Fibroblast of the conjunctiva (primary cell): Measurements from ENCODE around the gene ZNF750.
A peak's percentile ranks its signal among the peaks of the same experiment; 100 is the strongest.

Experiments used
- DNase-seq: peaks from one replicate; pipeline ENCODE4 v3.0.0-alpha.2; 2010; ENCODE audit warnings: low read depth

Gene ZNF750

GRCh38 chr17:82872591-82873520 lies 33.0 kb upstream of the ZNF750 start:
- no peak for DNase-seq

- no peak for DNase-seq
Measured at GRCh38 chr17:82871776-82872561, 32.1 kb upstream of the ZNF750 start.

- no peak for DNase-seq
Measured at GRCh38 chr17:82871056-82871775, 31.4 kb upstream of the ZNF750 start.

GRCh38 chr17:82870541-82870940 lies 30.7 kb upstream of the ZNF750 start:
- no peak for DNase-seq

DNA sequence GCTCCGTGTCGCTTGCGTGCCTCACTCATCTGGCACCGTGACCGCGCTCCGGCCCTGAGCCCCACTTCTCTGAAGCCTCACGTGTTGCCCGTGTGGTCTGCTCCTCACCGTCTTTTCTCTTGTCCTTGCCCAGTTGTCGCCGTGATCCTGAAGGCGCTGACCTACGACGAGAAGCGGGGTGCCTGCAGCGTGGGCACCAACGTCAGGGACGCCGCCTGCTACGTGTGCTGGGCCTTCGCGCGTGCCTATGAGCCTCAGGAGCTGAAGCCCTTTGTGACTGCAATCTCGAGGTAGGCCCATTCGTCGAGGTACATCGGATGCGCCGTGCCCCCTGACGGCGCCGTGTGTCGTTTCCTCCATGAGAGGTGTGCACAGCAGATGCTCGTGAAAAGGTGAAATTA lies 30.3 kb upstream of the ZNF750 start:
- no peak for DNase-seq

DNA sequence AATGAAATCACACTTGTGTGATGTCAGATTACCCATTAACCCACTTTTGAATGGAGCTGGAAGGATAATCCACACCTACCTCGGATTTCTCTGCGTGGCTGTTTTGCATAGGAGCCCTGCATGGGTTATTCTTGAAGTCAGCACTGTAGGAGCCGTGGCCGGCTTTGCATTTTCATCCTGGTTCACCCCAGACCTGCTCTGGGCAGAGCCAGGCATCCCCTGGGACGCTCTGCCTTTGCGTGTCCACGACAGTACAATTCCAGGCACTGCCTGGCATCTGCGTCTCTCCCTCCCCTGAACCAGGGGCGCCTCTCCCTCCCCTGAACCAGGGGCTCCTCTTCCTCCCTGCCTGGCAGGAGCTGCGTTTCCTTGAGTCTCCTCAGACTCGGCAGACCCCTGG lies 29.7 kb upstream of the ZNF750 start:
- DNase-seq, result no peak

DNA sequence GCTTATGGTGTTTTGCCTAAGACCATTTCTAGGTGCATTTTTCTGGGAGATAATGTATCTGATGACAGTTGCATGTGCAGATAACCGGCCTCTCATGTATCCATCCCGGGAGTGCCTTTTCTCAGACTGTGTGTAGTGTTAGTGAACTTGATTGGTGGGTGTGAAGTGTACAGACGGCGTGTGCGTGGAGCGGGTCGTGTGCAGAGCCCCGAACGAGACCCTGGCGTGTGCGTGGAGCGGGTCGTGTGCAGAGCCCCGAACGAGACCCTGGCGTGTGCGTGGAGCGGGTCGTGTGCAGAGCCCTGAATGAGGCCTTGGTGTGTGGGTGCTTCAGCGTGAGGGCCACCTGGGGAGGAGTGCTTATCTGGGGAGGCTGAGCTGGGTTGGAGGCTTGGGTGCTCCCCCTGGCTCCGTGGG lies 28.9 kb upstream of the ZNF750 start:
- DNase-seq, result no peak

GRCh38 chr17:82867763-82868325 lies 28.0 kb upstream of the ZNF750 start:
- no peak for DNase-seq

DNA sequence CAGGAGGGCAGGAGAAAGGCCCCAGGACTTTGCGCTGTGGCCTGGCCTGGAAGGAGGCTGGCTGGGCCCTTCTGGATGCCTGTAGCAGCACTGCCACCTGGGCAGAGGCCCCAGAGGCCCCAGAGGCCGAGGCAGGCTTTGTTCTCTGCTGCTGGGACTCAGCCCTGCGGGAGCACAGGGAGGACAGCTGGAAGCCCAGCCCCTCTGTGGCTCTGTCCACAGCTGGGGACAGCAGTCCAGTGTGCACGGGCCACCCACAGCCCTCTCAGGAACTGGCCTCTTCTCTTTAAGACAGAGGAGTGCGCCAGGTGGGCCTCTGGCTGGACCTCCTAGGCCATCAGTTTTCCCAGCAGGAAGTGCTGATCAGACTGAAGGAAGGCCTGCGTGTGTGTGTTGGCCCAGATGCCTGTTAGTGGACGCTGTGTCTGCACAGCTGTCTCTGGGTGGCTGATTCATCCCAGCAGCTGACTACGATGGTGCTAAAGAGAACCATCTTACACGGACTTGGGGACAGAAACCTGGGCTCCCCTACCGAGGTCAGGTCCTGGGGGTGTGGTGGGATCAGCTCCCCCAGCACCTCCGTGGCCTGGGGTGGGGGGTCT lies 26.9 kb upstream of the ZNF750 start:
- DNase-seq, result peak; percentile 35

DNA sequence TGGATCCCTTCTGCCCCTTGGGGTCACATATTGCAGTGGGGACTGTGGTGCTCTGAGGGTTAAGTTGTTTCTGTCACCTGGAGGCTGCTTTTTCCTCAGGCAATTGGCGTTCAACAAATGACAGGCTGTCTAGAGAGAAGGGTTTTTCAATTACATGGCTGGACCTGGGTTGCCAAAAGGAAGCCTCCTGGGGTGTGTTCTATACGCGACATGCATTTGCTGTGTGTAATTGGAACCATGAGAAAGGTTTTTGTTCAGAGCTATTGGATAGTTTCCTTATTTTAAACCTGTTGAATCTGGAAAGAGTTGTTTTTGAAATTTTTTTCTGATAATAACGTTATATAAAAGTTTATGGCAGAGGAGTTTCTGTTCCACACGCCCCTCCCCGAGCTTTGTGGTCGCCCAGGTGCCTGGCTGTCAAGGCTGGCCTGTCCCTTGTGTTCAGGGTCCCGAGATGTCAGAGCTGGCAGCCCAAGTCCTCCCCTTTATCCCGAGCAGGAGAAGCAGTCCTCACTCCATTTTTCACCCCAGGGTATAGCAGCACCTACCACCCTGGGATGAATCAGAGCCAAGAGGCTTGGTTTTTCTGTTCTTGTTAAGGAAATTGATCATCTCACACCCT lies 26.1 kb upstream of the ZNF750 start:
- DNase-seq, result no peak

GRCh38 chr17:82865274-82865673 lies 25.5 kb upstream of the ZNF750 start:
- DNase-seq, result no peak

- no peak for DNase-seq
Measured at GRCh38 chr17:82864713-82865248, 25.0 kb upstream of the ZNF750 start.

DNA sequence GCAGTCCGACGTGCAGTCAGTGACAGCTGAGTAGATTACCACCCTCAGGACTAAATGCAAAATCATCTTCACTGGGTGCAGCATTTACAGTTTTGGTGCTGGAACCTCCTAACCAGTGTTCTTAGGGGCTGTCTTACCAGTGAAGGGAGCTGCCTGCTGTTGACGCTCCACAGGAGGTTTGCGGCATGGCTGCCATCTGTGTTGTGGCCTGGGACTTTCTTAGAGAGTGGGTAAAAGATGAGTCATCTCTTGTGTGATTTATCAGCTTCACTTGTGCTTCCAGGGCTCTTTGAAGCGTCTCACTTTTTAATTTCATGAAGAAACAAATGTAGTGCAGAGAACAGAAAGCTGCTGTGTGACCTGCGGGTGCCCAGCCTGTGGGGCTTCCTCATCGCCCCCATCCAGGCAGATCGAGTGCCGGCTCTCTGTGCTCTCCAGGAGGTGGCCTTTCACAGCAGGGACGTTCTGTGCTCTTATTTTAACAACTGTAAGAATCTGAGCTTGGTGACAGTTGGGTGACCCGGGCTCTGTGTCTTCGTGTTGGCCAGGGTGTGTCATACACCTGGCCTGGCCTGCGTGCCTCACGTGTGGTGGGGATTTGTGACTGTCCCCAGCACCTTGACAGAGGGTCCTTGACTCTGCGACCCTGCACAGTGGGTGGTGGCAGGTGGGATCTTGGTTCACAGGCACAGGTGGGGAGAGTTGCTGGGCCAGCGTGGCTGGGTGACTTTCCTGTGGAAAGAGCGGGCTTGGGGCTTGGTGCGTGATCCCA lies 24.3 kb upstream of the ZNF750 start:
- peak; percentile 12 for DNase-seq

GRCh38 chr17:82863383-82863940 lies 23.6 kb upstream of the ZNF750 start:
- DNase-seq, result no peak

DNA sequence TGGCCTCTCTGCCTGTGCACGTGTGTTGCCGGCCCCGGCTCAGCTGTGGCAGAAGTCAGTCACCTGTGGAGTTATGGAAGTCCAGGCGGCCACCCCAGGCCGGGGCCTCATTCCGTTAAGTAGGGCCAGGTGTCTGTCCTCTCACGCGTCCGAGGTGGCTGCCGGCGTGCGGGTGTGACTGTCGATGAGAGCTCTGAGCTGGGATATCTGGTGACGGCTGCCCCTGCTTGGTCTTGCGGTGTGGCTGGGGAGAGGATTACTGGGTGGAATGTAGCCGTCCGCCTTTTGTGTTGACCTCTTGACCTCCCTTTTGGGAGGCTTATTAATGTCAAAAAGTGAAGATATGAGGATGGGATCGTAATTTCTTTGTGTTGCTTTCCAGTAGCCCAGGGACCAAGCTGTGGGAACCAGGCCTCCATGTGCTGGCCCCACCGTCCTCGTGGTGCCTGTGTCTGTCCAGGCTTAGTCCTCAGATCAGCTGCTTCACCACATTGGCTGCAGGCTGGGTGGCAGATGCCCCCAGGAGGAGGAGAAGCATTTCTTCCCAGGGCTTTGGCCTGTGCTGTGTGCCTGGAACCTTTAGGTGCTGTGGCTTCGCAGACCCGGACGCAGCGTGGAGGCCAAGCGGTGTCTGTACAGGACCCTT lies 23.0 kb upstream of the ZNF750 start:
- no peak for DNase-seq

DNA sequence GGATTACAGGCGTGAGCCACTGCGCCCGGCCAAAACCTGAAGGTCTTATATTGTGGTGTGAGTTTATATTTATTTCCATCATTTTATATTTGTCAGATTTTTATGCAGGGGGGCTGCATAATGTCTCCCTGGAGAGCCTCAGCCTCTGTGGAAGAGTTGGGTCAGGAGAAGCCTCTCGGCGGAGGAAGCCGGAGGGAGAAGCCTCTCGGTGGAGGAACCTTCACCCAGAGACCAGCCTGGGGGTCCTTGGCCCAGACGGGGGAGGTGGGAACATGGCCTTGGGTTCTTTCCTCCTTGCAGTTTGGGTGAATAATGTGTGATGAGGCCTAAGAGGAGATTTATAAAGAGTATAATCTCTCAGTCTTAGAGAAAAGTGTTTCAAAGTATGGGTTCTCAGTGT lies 22.4 kb upstream of the ZNF750 start:
- no peak for DNase-seq

- DNase-seq, result no peak
Measured at GRCh38 chr17:82861393-82861775, 21.6 kb upstream of the ZNF750 start.

DNA sequence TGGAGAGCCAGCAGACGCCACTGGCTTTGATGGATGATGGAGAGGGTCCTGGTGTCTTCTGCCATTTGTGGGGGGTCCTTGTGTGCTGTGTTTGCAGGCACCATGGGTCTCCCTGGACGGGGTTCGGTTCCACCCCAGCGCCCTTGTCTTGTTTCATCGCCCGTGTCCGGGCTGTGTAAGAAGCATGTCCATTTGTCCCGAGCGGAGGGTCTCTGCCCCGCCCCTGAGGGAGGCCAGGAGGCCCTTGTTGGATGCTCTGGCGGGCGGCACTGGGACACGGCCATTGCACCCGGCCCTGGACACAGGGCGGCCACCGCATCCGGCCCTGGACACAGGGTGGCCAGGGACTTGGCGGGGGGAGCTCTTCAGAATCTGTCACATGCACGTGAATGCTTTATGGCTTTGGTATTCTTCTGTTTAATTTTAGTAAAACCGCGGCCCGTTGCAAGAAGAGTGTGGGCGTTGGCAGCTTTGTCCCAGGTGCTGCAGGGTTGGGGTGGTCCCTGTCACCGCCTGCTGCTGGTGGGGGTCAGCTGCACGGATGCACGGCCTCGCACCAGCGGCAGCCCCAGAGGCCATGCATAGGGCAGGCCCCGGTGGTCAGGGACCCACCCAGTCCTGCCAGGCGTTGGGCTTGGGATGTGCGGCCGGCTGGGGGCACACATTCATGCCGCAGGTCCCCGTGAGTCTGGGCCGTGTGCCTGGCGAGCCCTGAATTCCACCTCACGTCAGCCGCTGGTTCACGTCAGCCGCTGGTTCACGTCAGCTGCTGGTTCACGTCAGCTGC lies 21.0 kb upstream of the ZNF750 start:
- DNase-seq, result no peak
